GM08714 (cell line): ENCODE measurements around the gene KAZN.

Experiments
- H3K4me3 ChIP-seq: fragments of 200-500 bp; sonication (Bioruptor generic); 2 replicates; pipeline ENCODE4 v1.5.1; 2014; ENCODE audit warnings: mild to moderate bottlenecking, low read length, inconsistent platforms
- ZNF274 ChIP-seq: IDR thresholded peaks from 2 replicates; pipeline ENCODE4 v1.6.1; 2012; ENCODE audit warnings: mild to moderate bottlenecking, low read depth, low read length

The KAZN gene

DNA sequence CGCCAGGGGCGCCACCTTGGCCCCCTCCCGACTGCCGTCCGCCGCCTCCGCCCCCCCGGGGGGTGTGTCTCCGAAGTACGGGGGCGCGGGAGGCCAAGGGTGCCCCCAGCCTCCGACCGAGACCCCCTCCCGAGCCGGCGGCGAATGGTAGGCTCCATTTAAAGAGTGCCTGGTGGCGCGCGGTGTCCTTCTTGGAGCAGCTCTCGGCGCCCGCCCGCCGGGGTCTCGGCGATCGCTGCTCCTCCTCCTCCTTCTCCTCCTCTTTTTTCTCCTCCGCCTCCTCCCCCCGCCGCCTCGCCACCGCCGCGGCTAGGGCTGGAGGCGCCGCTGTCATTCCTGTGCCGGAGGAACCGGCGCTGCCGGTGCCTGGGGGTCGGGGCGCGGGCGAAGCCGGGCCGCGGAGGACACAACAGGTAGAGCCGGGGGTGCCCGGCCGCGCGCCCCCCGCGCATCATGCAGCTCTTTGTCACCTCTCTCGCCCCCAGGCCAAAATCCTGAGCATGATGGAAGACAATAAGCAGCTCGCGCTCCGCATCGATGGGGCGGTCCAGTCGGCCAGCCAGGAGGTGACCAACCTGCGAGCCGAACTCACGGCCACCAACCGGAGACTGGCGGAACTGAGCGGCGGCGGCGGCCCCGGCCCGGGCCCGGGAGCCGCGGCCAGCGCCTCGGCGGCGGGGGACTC lies at the start of gene KAZN:
Gene KAZN, plus strand, starts transcription at position 188 of the 685 bp plus-strand sequence.
- no peak for TF ChIP-seq ZNF274
- H3K4me3 ChIP-seq, result peak within 1 kb of the TSS; percentile 54

GRCh38 chr1:14549897-14550620 lies 48.4 kb upstream of the KAZN start:
- no peak for TF ChIP-seq ZNF274
- H3K4me3 ChIP-seq, result no peak overlapping the region

DNA sequence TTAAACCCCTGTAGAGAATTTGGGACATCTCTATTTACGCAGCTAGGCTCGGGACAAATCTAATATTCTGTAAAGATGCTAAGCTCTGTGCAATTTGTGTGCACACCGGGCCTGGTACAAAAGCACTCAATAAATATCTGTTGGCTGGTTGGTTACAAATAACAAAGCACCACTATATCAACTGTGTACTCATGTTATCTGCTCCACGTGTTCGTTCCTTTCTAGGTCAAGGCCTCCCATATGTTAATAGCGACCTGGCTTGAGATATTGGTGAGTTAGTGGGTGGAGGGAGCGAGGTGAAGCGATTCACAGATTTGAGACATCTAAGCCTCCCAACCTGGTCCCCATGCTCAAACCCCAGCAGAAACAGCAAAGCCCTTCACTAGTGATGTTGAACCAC lies 47.1 kb upstream of the KAZN start:
- H3K4me3 ChIP-seq, result no peak overlapping the region
- TF ChIP-seq ZNF274, result no peak

- H3K4me3 ChIP-seq, result no peak overlapping the region
- TF ChIP-seq ZNF274, result no peak
These were observed 46.1 kb upstream of the KAZN start for GRCh38 chr1:14552246-14552965.

DNA sequence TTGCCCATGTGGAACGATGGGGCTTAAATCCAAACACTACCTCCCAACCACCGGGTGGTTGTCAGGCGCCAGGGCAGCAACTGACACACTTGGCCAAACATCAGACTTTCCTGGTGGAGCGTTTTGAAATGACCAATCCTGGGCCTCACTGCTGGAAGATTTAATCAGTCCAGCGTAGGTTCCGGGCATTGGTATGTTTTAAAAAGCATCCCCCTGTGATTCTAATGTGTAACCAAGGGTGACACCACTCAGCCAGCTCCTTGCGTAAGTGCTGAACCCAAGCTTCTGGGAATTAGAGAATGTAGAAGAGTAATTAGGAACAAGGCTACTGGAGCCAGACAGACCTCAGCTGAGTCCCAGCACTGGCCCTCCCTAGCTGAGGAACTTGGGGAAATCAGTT lies 44.8 kb upstream of the KAZN start:
- no peak overlapping the region for H3K4me3 ChIP-seq
- no peak for TF ChIP-seq ZNF274

GRCh38 chr1:14555091-14555490 lies 43.4 kb upstream of the KAZN start:
- TF ChIP-seq ZNF274, result no peak
- no peak overlapping the region for H3K4me3 ChIP-seq

GRCh38 chr1:14561014-14561693 lies 37.3 kb upstream of the KAZN start:
- no peak for TF ChIP-seq ZNF274
- no peak overlapping the region for H3K4me3 ChIP-seq

- H3K4me3 ChIP-seq, result no peak overlapping the region
- TF ChIP-seq ZNF274, result no peak
These were observed 33.4 kb upstream of the KAZN start for GRCh38 chr1:14565090-14565489.

DNA sequence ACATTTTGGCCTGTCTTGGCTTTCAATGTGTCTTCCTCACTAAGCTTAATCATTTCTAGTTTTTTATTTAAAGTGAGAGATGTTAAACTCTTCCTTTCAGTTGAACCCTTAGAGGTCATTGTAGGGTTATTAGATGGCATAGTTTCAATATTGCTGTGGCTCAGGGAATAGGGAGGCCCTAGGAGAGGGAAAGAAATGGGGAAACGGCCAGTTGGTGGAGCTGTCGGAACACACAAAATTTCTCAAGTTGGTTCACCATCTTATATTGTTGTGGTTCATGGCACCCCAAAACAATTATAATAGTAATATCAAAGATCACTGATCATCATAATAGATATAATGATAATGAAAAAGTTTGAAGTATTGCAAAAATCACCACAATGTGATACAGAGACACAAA lies 31.4 kb upstream of the KAZN start:
- no peak overlapping the region for H3K4me3 ChIP-seq
- no peak for TF ChIP-seq ZNF274

GRCh38 chr1:14567903-14568302 lies 30.6 kb upstream of the KAZN start:
- no peak for TF ChIP-seq ZNF274
- no peak overlapping the region for H3K4me3 ChIP-seq

DNA sequence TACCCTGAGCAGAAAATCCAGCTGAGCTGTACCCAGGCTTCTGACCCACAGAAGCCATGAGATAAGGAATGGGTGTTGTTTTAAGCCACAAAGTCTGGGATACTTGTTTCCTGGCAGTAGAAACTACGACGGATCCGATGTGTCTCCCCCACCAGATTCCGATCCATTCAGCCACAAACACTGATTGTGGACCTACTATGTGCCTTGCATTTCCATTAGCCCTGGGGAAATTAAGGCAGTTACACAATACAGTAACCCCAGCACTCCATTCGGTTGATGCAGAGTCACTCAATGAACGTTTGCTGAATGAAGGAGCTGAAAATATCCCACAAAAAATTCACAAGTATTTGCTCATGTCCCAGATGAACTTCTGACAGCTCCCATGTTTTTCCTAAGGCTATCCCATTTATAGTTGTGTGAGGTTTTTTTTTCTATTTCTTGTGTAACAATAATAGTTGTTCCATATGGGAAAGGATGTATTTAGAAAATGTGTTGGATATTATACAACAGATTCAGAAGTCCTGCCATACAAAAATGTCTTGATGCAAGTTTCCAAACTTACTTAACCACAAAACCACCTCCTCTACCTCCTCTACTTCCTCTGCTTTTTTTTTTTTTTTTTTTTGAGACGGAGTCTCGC lies 29.6 kb upstream of the KAZN start:
- TF ChIP-seq ZNF274, result no peak
- H3K4me3 ChIP-seq, result no peak overlapping the region

- no peak for TF ChIP-seq ZNF274
- H3K4me3 ChIP-seq, result no peak overlapping the region
These were observed 28.0 kb upstream of the KAZN start for GRCh38 chr1:14570514-14570913.

DNA sequence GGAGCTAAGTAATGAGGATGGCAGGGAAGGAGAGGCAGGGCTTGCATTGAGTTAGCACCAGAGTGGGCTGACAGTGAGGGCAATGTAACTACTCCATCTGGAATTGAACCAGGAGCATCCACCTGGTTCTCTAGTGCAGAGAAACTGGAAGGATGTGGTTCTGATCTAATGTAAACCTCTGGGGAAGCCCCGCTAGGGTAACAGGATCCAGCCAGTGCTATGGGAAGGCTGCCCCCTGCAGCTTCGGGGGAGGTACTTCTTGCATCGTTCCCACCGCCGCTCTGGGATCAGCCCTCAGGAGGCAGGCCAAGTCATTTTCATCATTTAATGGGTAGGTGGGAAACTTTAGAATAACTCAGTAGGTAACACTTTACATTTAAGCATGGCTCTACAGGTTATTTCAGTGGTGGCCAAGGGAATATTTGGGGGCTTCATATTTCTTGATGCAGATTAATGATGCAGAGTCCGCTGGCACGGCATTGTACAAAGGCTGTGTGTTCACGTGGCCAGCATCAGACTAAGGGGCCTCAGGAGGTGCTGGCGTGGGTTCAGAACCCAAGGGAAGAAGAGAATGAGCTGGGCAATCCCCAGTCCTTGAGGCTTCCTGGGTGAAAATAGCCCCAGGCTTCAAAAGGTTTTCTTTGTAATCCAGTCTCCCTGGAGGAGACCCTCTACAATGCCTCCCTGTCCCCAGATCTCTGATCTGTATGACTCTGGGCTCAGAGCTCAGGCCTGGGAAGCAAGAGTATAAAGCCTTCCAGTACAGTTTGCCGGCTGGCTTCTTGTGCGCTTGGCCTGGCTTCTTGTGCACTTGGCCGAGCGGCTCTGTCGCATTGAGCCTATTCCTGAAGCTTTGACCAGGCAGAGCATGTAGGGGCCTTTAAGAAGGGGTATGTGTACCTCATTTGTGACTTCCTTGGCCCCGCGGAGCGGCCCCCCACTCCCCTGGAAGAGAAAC lies 26.4 kb upstream of the KAZN start:
- no peak for TF ChIP-seq ZNF274
- no peak overlapping the region for H3K4me3 ChIP-seq
